Measurements from ENCODE around the gene MSX1.

The MSX1 gene

GRCh38 chr4:4893721-4894120, 34.3 kb downstream of the MSX1 start:
- in situ Hi-C loops (cut with MboI; ENCODE audit: low sequenced_read_pairs): no loop called here

- in situ Hi-C loops (cut with MboI; ENCODE audit: low sequenced_read_pairs): no loop called here
Measured at GRCh38 chr4:4899202-4899925, 39.9 kb downstream of the MSX1 start.

GRCh38 chr4:4901877-4902276, 42.4 kb downstream of the MSX1 start:
- in situ Hi-C loops (cut with MboI; ENCODE audit: low sequenced_read_pairs): no loop called here

- in situ Hi-C loops (cut with MboI; ENCODE audit: low sequenced_read_pairs): no loop called here
Measured at GRCh38 chr4:4912155-4912554, 52.7 kb downstream of the MSX1 start.

- in situ Hi-C loops (cut with MboI; ENCODE audit: low sequenced_read_pairs): no loop called here
Measured at GRCh38 chr4:4913147-4913561, 53.7 kb downstream of the MSX1 start.

All from hTERT RPE-1 (cell line).